Measurements from ENCODE around the gene LRFN4.

GRCh38 chr11:66910016-66910415, 53.2 kb downstream of the LRFN4 start:
- no peak for TF ChIP-seq EZH2phosphoT487 (conservative IDR thresholded peaks at IDR 0.05; ENCODE audit: low read length)
- TF ChIP-seq, protein P1, sequence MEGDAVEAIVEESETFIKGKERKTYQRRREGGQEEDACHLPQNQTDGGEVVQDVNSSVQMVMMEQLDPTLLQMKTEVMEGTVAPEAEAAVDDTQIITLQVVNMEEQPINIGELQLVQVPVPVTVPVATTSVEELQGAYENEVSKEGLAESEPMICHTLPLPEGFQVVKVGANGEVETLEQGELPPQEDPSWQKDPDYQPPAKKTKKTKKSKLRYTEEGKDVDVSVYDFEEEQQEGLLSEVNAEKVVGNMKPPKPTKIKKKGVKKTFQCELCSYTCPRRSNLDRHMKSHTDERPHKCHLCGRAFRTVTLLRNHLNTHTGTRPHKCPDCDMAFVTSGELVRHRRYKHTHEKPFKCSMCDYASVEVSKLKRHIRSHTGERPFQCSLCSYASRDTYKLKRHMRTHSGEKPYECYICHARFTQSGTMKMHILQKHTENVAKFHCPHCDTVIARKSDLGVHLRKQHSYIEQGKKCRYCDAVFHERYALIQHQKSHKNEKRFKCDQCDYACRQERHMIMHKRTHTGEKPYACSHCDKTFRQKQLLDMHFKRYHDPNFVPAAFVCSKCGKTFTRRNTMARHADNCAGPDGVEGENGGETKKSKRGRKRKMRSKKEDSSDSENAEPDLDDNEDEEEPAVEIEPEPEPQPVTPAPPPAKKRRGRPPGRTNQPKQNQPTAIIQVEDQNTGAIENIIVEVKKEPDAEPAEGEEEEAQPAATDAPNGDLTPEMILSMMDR (IDR thresholded peaks at IDR 0.05; ENCODE audit: insufficient read depth, low read length, poor library complexity, severe bottlenecking), result no peak
